DMS53 (cell line): Measurements from ENCODE around the gene SLC22A23.
"Not testable (repeated sequence)": the region's sequence is repeated elsewhere in the genome, so short reads cannot be mapped to it uniquely, and the experiment has no call there.

Experiments used
- DNase-seq: peaks from one replicate; lab custom pipeline; 2025; lab: John Stamatoyannopoulos, UW

Gene SLC22A23

GRCh38 chr6:3403238-3404173 lies 53.3 kb downstream of the SLC22A23 start:
- peak; percentile 95 for DNase-seq

GRCh38 chr6:3402310-3403237 lies 54.3 kb downstream of the SLC22A23 start:
- DNase-seq, result peak; percentile 39

DNA sequence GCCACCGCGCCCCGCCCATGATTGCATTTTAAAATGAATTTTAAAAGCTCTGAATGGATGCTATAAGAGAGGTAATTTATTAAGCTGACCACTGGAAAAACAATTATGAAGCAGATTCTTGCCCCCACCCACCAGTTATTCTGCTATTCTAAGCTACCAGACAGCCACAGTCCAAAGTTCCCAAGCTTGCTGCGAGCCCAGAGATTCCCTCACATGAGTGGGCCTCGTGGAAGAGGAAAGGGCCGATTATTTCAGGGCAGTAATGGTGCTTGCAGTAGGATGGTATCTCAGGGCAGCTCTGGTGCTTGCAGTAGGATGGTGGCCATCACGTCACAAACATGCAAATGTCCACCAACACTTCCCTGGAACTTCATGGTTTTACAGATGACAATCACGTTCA lies 56.7 kb downstream of the SLC22A23 start:
- no peak for DNase-seq

DNA sequence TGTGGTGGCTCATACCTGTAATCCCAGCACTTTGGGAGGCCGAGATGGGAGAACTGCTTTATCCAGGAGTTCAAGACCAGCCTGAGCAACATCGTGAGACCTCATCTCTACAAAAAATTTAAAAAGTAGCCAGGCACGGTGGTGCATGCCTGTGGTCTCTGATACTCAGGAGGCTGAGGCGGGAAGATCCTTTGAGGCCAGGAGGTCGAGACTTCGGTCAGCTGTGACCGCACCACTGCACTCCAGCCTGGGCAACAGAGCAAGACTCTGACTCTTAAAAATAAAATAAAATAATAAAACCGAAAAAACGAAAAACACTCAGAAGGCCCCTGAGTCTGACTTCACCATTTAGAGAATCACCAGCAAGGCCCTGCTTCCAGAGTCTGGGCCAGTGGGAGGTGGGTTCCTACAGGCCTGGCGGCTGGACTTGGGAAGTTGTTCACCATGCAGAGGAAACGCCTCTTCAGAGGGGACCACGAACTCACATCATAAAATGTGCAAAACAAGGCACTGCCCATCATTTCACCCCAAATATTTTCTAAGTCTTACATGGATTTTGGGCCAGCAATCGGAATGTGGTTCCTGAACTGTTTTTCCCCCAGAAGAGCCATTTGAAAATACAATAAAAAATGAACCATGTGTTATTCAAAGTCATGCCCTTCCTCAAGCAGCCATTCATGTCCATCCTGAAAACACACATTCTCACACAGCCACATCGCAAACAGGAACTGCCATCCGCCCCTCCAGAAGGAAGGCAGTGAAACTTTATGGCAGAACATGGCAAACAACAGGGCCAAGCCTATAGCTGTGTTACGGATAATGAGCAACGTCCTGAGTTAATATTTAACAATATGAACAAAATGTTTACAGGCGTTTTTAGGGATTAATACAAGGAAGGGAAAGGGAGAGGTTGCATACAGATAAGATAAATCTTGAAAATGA lies 57.8 kb downstream of the SLC22A23 start:
- peak; percentile 55 for DNase-seq

- DNase-seq, result no peak
These were observed 58.7 kb downstream of the SLC22A23 start for GRCh38 chr6:3398165-3398562.

DNA sequence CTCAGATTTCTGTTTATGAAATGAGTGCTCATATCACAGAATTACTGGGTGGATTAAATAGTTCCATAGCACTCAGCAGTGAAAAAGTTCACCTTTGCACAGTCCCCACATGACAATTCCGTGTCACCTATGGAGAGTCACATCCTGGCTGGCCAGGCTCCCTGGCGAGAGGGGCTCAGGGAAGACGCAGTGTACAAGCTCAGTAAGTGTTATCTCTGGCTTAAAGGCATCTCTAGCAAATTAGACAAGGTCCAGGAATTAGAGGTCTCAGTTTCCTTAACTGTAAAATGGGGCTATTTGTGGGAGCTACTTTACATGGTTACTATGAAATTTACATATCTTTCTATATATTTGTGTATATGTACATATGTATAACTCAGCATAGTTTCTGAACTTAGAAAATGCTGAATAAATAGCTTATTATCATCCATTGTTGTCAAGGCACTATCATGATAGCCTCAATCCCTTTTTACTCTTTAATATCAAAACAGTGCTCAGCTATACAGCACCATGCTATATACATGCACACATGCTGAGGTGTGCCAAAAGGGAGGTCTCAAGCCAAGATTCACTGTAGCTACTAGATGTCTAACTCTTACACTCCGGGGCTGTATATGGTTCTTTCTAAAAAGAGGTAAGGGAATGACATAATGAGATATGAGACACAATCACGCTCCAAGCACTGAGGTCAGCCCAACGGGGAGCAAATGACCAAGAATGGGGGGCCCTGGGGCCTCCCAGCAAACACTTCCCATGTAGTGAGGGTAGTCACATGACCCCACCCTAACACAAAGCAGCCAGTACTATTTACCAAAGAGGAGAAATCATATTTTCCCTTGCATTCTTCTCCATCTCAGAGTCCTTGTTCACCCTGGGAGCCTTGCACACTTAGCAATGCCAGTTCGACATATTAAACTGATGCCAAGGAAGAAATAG lies 59.4 kb downstream of the SLC22A23 start:
- no peak for DNase-seq

GRCh38 chr6:3396503-3397180 lies 60.2 kb downstream of the SLC22A23 start:
- DNase-seq, result no peak

DNA sequence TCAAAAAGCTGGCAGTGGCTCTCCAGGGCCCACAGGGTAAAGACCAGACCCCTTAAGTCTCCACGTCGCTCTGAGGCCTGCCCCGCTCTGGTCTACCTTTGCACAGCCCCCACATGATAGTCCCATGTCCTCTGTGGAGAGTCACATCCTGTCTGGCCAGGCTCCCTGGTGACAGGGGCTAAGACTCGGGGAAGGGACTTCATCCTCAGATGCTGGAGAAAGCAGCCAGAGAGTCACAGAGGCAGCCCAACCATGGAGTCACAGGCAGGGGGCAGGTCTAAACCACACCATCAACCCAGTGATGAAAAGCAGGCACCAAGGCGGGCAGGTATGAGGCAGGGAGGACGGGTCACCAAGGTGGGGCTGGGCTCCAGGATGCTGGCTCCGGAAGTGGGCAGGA lies 62.2 kb downstream of the SLC22A23 start:
- no peak for DNase-seq

GRCh38 chr6:3393836-3394202 lies 63.0 kb downstream of the SLC22A23 start:
- no peak for DNase-seq

DNA sequence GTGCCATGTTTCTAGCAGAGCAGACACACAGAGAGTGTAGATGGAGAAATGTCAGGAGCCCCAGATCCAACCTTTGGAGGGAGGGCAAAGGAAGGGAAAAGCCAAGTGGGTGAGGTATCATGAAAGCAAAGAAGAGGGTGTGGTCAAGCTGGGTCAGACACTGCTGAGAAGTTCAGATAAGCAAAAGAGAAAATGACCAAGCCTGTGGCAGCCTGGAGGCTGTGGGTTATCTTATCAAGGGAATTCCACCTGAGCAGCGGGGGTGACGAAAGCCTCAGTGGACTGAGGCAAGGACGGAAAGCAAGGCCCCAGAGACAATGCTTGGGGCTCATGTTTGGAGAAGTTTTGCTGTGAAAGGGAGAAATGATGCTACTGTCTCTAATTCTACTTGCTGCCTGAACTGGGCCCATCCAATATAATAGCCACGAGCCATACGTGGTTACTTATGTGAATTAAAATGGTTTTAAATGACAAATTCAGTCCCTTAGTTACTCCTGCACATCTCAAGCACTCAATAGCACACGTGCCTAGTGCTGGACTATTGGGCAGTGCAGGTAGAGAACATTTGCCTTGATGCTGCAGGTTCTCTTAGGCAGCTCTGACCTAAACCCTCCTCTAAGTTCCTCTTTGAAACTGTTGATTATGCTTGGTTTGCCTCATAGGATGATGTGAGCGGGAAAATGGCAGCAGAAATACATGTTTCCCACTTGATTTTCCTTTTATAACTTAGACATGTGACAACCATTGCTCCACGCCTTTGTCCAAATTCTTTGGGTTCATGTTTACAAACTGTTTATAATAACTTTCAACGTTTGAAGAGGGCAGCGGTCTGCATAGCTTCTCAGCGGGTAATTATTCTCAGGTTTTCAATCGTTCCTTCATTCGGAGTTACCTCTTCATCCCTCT lies 63.7 kb downstream of the SLC22A23 start:
- DNase-seq, result no peak

- no peak for DNase-seq
These were observed 64.9 kb downstream of the SLC22A23 start for GRCh38 chr6:3391902-3392458.

DNA sequence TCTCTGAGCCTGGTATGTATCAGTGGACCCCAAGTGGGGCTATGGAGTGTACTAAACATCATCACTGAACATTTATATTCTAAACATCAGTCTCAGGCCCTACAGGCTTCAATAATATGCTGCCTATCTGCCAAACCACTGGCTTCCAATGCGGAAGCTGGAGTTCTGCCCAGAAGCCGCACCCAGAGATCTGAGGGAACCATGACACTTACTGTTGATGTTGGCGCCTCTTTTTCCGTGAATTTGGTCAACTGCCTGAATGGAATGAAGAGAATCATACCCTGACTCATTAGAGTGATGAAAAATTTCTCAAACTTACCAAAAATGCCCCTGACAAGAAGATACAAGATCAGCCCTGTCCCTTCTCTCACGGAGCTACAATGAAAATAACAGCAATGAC lies 66.2 kb downstream of the SLC22A23 start:
- no peak for DNase-seq

- no peak for DNase-seq
These were observed 67.3 kb downstream of the SLC22A23 start for GRCh38 chr6:3389390-3390167.

DNA sequence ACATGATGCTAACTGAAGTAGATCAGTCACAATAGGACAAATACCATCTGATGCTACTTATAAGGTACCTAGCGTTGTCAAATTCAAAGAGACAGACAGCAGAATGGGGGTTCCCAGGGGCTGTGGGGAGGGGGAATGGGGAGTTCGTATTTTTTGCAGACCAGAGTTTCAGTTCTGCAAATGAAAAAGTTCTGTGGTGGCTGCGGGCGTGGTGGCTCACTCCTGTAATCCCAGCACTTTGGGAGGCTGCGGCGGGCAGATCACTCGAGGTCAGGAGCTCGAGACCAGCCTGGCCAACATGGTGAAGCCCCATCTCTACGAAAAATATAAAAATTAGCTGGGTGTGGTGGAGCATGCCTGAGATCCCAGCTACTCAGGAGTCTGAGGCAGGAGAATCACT lies 68.1 kb downstream of the SLC22A23 start:
- DNase-seq, result no peak

DNA sequence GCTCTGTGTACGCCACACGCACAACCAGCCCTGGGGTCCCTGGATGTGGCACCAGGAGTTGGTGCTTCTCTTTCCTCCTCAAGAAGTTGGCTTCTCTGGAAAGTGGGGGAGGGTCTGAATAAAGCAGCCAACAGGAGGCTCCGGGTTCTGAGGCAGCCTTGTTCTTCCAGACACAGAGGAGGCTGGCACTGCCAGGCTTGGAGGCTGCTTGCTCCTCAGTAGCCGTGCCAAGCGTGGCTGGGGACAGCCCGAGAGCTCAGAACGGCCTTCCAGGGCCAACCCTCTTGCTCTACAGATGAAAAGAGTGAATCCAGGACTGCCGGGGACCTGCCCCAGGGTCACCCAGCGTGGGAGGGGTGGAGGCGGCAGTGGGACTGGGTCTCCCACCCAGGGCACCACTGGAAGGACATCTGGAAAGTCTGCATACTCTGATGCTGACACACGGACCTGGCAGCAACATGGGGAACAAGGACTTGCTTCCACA lies 70.4 kb downstream of the SLC22A23 start:
- no peak for DNase-seq

- no peak for DNase-seq
These were observed 71.1 kb downstream of the SLC22A23 start for GRCh38 chr6:3385660-3386151.

GRCh38 chr6:3385181-3385580 lies 71.7 kb downstream of the SLC22A23 start:
- DNase-seq, result not testable (repeated sequence)
